PFSK-1 (cell line): ENCODE data around the gene ULK4.

Experiments used
- POLR2AphosphoS5 ChIP-seq: IDR thresholded peaks from 2 replicates; pipeline ENCODE4 v1.6.1; 2012; ENCODE audit warnings: low read depth, mild to moderate bottlenecking, control low read depth, low read length, moderate library complexity
- REST ChIP-seq, 2 experiments: IDR thresholded peaks; 2 replicates each; pipeline versions ENCODE4 v1.6.1 to v1.8.0; 2011 to 2012; ENCODE audit warnings: low read depth in 2 of 2, low read length in 2 of 2, control low read depth in 1 of 2, inconsistent platforms in 1 of 2, mild to moderate bottlenecking in 1 of 2, moderate library complexity in 1 of 2; ENCODE audit not compliant: insufficient read depth in 1 of 2
- SIN3A ChIP-seq: IDR thresholded peaks from 2 replicates; pipeline ENCODE4 v1.6.1; 2012; ENCODE audit warnings: mild to moderate bottlenecking, low read length, moderate library complexity, borderline replicate concordance; ENCODE audit not compliant: insufficient read depth
- TAF1 ChIP-seq: IDR thresholded peaks from 2 replicates; pipeline ENCODE4 v1.6.1; 2012; ENCODE audit warnings: low read length, control low read depth, borderline replicate concordance; ENCODE audit not compliant: insufficient read depth

GRCh38 chr3:41290736-41291135 lies 671.2 kb downstream of the ULK4 start:
- no peak for TF ChIP-seq POLR2AphosphoS5
- no peak for TF ChIP-seq SIN3A
- no peak for TF ChIP-seq REST (IDR thresholded peaks at IDR 0.05; ENCODE audit: insufficient read depth in 1 of 2, low read depth in 2 of 2, low read length in 2 of 2)
- no peak for TF ChIP-seq TAF1
